ENCODE measurements around the gene DOCK3.
"Not testable (repeated sequence)": the region's sequence is repeated elsewhere in the genome, so short reads cannot be mapped to it uniquely, and the experiment has no call there.

Gene DOCK3

GRCh38 chr3:50982540-50983325, 308.0 kb downstream of the DOCK3 start:
- no peak for DNase-seq (ENCODE audit: low spot score)

GRCh38 chr3:50983887-50984286, 309.2 kb downstream of the DOCK3 start:
- DNase-seq (ENCODE audit: low spot score), result no peak

DNA sequence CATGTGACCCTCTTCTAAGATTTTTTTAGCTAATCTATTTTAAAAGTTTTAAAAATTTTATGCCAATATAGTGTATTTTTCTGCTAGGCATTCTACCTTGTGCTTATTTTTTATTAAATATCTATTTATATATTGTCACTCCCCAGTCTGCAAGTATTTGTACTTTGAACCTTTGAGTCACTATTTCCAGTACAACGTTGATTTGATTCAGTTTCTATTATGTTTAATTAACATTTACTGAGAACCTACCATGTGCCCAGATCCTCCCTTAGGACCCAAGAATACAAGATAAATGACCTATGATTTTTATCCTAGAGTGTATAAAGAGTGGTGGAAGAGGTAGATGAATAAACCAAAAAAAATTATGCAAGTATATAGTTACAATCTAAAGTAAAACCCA, 311.2 kb downstream of the DOCK3 start:
- DNase-seq (ENCODE audit: low spot score), result no peak

DNA sequence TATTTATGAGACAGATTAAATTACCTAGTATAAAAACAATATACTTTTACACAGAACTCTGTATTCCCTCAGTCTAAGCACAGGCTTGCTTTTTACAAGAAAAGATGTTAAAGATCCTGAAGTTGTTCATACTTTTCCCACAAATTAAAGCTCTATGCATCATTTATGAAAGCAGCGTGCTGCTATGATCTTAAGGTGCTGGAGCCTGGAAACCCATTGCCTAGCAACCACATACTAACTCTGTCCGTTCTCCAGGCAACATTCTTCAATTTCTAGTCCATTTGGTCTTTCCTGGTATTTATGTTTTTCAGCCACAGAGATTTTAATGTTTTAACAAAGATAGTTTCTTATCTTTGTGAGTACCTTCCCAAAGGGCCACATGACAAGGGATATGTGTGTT, 312.0 kb downstream of the DOCK3 start:
- DNase-seq (ENCODE audit: low spot score), result no peak

- DNase-seq (ENCODE audit: low spot score), result no peak
Observed at GRCh38 chr3:50994537-50994936, 319.8 kb downstream of the DOCK3 start.

DNA sequence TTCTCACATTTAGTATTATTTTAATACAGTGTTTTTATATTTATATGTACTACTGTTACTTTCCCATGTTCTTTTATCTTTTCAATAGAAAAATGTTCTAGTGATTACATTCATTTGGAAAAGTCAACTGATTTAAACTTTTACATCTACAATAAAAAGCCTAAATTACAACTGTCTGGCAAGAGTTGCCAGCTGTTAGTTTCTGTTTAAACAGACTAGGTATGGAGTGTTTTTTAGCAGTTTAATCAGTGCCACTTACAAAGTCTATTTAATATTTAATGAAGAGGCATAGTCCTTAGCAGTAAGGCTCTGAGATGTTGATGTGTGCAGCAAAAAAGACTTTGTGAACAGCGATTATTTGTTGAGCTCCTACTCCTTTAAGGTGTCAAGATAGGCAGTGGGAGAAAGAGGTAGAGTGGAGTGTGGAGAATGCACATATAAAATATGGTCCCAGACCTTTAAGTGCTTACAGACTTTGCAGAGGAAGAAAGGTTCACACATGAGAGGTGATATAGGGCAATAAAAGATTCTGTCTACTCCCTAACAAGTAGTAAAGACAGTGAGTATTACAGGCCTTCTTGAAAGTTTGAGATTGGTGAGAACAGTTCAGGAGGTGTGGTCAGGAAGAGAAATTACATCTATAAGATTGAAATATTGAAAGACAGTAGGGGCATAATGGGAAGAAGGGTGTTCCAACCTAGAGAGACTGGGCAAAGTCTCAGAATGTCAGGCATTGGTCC, 320.5 kb downstream of the DOCK3 start:
- no peak for DNase-seq (ENCODE audit: low spot score)

GRCh38 chr3:51002495-51002894, 327.8 kb downstream of the DOCK3 start:
- no peak for DNase-seq (ENCODE audit: low spot score)

DNA sequence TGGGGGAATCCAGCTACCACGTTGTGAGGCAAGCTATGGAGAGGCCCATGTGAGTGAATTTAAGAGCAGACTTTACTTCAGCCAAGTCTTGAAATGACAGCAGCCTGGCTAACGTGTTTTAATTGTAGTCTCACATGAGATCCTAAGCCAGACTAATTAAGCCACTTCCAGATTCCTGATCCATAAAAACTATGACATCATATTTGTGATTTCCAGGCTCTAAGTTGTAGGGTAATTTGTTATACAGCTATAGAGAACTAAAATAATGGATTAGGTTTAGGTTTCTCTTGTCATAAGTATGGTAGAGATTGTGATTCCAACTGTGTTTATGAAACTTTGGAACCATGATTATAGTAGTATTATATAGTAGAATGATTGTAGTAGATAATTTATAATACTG, 329.5 kb downstream of the DOCK3 start:
- no peak for DNase-seq (ENCODE audit: low spot score)

GRCh38 chr3:51024121-51024520, 349.4 kb downstream of the DOCK3 start:
- no peak for DNase-seq (ENCODE audit: low spot score)

- no peak for DNase-seq (ENCODE audit: low spot score)
Observed at GRCh38 chr3:51024765-51025632, 350.3 kb downstream of the DOCK3 start.

- DNase-seq (ENCODE audit: low spot score), result no peak
Observed at GRCh38 chr3:51031666-51032065, 356.9 kb downstream of the DOCK3 start.

- no peak for DNase-seq (ENCODE audit: low spot score)
Observed at GRCh38 chr3:51035630-51036029, 360.9 kb downstream of the DOCK3 start.

- no peak for DNase-seq (ENCODE audit: low spot score)
Observed at GRCh38 chr3:51044982-51045381, 370.3 kb downstream of the DOCK3 start.

- DNase-seq (ENCODE audit: low spot score), result no peak
Observed at GRCh38 chr3:51052562-51052961, 377.8 kb downstream of the DOCK3 start.

DNA sequence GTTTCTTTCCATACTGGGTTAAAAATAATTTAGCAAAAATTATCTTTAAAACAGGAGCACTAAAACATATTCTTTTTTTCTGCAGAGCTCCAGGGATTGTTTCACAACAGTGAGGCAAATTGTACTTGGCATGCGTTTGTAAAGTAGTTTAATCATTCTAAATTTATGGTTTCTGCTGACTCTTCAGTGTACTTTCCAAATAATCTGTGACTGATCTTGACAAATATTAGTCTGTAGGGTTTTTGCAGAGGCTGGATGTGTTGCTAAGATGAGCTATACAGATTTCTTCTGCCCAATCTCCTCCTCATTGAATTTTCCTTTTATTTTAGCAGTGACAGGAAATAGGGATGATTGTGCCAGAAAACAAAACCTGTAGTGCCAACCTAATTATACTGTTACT, 382.4 kb downstream of the DOCK3 start:
- no peak for DNase-seq (ENCODE audit: low spot score)

DNA sequence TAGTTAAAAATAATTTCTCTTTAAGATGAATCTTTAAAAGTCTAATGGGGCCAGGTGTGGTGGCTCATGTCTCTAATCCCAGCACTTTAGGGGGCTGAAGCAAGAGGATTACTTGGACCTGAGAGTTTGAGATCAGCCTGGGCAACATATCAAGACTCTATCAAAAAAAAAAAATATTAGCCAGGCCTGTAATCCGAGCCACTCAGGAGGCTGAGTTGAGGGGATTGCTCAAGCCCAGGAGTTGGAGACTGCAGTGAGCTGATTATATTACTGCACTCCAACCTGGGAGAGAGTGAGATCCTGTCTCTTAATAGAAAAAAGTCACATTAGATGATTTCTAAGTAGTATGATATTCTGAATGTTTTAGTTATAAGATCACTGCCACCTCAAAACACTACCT, 388.3 kb downstream of the DOCK3 start:
- DNase-seq (ENCODE audit: low spot score), result no peak

DNA sequence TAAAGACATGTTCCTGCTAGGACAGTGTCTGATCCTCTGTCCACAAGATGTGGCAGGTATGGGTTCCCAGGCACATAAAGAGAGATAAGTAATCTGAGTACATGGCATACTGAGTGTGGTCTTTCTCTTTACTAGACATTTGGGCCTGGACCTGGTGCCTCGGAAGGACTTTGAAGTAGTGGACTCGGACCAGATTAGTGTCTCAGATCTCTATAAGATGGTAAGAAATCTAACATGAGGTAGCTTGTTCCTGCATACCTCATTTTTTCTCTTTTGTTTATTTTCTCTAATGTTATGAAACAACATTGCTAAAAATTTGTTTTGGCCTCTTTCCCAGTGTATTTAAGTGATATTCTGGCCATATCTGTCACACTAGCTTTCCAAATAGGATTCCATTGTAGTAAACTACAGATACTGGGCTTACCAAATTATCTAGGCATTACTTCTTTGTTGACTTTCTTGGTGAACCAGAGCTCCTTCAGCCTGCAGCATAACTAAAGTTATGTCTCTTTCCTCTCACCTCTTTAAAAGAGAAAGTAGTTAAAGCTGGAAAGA, 400.6 kb downstream of the DOCK3 start:
- no peak for DNase-seq (ENCODE audit: low spot score)

DNA sequence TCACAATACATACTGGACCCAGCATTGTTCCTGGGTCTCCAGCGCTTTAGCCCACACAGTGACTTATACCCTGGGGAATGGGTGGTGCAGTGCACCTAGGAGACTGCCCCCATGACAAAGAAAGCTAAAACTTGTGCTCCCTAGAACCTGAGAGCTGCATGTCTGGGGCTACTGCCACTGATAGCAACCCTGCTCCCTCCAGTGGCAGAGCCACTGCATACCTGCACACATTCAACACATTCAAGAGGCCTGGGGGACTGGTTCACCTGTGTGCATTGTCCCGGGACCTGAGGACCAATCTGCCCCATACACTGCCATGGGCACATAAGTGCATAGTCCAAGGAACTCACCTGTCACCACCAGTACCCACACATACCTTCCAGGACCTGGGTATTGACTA, 407.6 kb downstream of the DOCK3 start:
- DNase-seq (ENCODE audit: low spot score), result no peak

- DNase-seq (ENCODE audit: low spot score), result no peak
Observed at GRCh38 chr3:51083490-51083889, 408.8 kb downstream of the DOCK3 start.

DNA sequence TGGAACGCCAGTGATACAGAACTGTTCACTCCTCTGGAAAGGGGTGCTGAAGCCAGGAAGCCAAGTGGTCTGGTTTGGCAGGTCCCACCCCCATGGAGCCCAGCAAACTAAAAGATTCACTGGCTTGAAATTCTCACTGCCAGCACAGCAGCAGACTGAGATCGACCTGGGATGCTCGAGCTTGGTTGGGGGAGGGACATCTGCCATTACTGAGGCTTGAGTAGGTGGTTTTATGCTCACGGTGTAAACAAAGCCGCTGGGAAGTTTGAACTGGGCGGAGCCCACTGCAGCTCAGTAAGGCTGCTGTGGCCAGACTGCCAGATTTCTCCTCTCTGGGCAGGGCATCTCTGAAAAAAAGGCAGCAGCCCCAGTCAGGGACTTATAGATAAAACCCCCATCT, 417.4 kb downstream of the DOCK3 start:
- not testable (repeated sequence) for DNase-seq (ENCODE audit: low spot score)

- not testable (repeated sequence) for DNase-seq (ENCODE audit: low spot score)
Observed at GRCh38 chr3:51094838-51095237, 420.1 kb downstream of the DOCK3 start.

- DNase-seq (ENCODE audit: low spot score), result no peak
Observed at GRCh38 chr3:51099794-51100535, 425.2 kb downstream of the DOCK3 start.

Measured in putamen (tissue), 1 donor.